ENCODE results near the gene CCHCR1.
"Not testable (repeated sequence)": the region's sequence is repeated elsewhere in the genome, so short reads cannot be mapped to it uniquely, and the experiment has no call there.

The CCHCR1 gene

DNA sequence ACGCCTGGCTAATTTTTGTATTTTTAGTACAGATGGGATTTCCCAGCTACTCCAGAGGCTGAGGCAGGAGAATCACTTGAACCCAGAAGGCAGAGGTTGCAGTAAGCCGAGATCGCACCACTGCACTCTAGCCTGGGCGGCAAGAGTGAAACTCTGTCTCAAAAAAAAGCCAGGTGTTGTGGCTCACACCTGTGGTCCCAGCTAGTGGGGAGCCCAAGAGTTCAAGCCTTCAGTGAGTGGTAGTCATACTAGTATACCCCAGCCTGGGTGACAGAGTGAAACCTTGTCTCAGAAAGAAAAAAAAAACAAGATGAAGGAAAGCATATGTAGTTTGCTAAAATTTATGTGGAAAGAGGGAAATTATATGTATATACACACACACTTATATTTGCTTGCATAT, 32.9 kb upstream of the CCHCR1 start:
- Histone ChIP-seq H3K9me3 (ENCODE audit: insufficient read depth, low read length) (peaks cover 7% of the 10 kb centered on the region; the same call in 1 of the 2 replicates), H3K9ac (ENCODE audit: insufficient read length, low read depth) (no peak overlapping the region), H3K27me3 (ENCODE audit: insufficient read depth, insufficient read length) (no peaks in the 10 kb centered on the region), H3K4me3 (ENCODE audit: insufficient read length, low read depth) (no peak overlapping the region), H3K4me1 (ENCODE audit: insufficient read depth, insufficient read length) (no peaks in the 10 kb centered on the region), H3K36me3 (ENCODE audit: insufficient read depth, insufficient read length, low read length) (no peaks in the 10 kb centered on the region)
- no peak for DNase-seq (ENCODE audit: low read depth, low spot score)
- TF ChIP-seq SUZ12 (IDR thresholded peaks at IDR 0.05; ENCODE audit: extremely low read depth, insufficient read depth, insufficient read length), result no peak
- no peak for TF ChIP-seq ZNF274 (IDR thresholded peaks at IDR 0.05; ENCODE audit: low read depth, low read length)
- no peak for TF ChIP-seq YY1 (IDR thresholded peaks at IDR 0.05; ENCODE audit: insufficient read depth, insufficient read length)

DNA sequence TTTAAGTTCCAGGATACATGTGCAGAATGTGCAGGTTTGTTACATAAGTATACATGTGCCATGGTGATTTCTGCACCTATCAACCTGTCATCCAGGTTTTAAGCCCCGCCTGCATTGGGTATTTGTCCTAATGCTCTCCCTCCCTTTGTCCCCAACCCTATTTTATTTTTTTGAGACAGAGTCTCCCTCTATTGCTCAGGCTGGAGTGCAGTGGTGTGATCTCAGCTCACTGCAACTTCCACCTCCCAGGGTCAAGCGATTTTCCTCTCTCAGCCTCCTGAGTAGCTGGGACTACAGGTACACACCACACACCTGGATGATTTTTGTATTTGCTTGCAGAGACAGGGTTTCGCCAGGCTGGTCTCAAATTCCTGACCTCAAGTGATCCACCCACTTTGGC, 31.6 kb upstream of the CCHCR1 start:
- not testable (repeated sequence) for DNase-seq (ENCODE audit: low read depth, low spot score); H3K27me3 ChIP-seq (ENCODE audit: insufficient read depth, insufficient read length); H3K9ac ChIP-seq (ENCODE audit: insufficient read length, low read depth); H3K9me3 ChIP-seq (ENCODE audit: insufficient read depth, low read length); H3K36me3 ChIP-seq (ENCODE audit: insufficient read depth, insufficient read length, low read length); H3K4me3 ChIP-seq (ENCODE audit: insufficient read length, low read depth); H3K4me1 ChIP-seq (ENCODE audit: insufficient read depth, insufficient read length)

DNA sequence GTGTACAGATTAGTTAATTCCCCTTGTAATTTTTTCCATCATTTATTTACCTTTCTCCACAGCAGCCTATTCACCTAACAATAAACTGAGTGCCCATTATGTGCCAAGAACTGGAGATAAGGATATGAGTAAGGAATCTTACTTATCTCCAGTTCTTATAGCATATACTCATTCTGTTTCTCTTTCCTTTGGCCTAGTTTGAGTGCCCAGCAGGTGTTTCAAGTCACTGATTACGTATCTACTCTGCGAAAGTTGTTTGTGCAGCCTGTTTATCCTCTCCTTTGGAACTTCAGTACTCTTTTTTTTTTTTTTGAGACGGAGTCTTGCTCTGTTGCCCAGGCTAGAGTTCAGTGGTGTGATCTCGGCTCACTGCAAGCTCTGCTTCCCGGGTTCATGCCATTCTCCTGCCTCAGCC, 30.2 kb upstream of the CCHCR1 start:
- no peak overlapping the region for H3K9ac ChIP-seq (ENCODE audit: insufficient read length, low read depth)
- no peaks in the 10 kb centered on the region for H3K27me3 ChIP-seq (ENCODE audit: insufficient read depth, insufficient read length)
- DNase-seq (ENCODE audit: low read depth, low spot score), result no peak
- TF ChIP-seq YY1 (IDR thresholded peaks at IDR 0.05; ENCODE audit: insufficient read depth, insufficient read length), result no peak
- TF ChIP-seq SUZ12 (IDR thresholded peaks at IDR 0.05; ENCODE audit: extremely low read depth, insufficient read depth, insufficient read length), result no peak
- no peak for TF ChIP-seq ZNF274 (IDR thresholded peaks at IDR 0.05; ENCODE audit: low read depth, low read length)
- H3K4me1 ChIP-seq (ENCODE audit: insufficient read depth, insufficient read length), result no peaks in the 10 kb centered on the region
- H3K4me3 ChIP-seq (ENCODE audit: insufficient read length, low read depth), result no peak overlapping the region
- H3K36me3 ChIP-seq (ENCODE audit: insufficient read depth, insufficient read length, low read length), result no peaks in the 10 kb centered on the region
- H3K9me3 ChIP-seq (ENCODE audit: insufficient read depth, low read length), result no peaks in the 10 kb centered on the region

DNA sequence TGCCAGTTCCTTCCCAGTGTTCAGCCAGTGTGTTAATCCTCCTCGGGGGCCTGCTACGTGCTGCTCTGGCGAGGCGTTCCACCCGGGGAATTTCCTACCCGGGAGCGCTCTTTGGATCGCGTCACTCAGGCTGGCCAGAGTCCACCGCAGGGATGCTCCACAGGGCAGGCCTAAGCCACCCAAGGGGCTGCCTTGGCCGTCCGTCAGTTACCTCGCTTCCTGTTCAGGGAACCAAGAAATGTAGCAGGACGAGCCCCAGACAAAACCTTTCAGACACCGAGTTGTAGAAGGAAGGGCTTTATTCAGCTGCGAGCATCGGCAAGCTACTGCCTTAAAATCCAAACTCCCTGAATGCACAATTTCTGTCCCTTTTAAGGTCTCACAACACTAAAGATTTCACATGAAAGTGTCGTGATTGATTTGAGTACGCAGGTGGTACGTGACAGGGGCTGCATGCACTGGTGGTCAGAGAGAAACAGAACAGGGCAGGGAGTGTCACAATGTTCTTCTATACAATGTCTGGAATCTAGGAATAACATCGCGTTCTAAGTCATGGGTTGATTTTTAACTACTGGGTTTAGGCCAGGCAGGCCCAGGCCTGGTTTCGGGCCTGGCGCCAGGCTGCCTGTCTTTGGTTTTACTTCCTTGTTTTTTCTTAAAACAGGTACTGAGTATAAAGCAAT, 28.6 kb upstream of the CCHCR1 start:
- TF ChIP-seq SUZ12 (IDR thresholded peaks at IDR 0.05; ENCODE audit: extremely low read depth, insufficient read depth, insufficient read length) (no peak), YY1 (IDR thresholded peaks at IDR 0.05; ENCODE audit: insufficient read depth, insufficient read length) (no peak), ZNF274 (IDR thresholded peaks at IDR 0.05; ENCODE audit: low read depth, low read length) (no peak)
- Histone ChIP-seq H3K4me3 (ENCODE audit: insufficient read length, low read depth) (no peak overlapping the region), H3K4me1 (ENCODE audit: insufficient read depth, insufficient read length) (no peaks in the 10 kb centered on the region), H3K27me3 (ENCODE audit: insufficient read depth, insufficient read length) (no peaks in the 10 kb centered on the region), H3K36me3 (ENCODE audit: insufficient read depth, insufficient read length, low read length) (no peaks in the 10 kb centered on the region), H3K9ac (ENCODE audit: insufficient read length, low read depth) (no peak overlapping the region), H3K9me3 (ENCODE audit: insufficient read depth, low read length) (no peaks in the 10 kb centered on the region)
- no peak for DNase-seq (ENCODE audit: low read depth, low spot score)

DNA sequence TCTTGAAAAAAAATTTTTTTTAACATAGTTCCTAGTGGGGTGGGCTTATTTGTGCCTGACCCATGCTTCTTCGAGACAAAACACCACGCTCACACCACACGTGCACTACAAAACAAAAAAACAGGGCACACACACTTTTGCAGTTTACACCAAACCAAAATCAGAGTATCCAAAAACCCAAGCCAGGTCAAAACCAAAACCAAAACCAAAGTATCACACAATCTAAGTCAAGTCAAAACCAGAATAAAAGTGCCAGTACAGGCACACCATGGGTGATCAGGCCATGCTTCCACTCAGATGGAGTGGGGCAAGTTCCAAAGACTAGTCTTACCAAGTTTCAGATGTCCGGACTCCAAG, 28.1 kb upstream of the CCHCR1 start:
- H3K9me3 ChIP-seq (ENCODE audit: insufficient read depth, low read length); H3K4me3 ChIP-seq (ENCODE audit: insufficient read length, low read depth); H3K9ac ChIP-seq (ENCODE audit: insufficient read length, low read depth); H3K36me3 ChIP-seq (ENCODE audit: insufficient read depth, insufficient read length, low read length); H3K27me3 ChIP-seq (ENCODE audit: insufficient read depth, insufficient read length); H3K4me1 ChIP-seq (ENCODE audit: insufficient read depth, insufficient read length); DNase-seq (ENCODE audit: low read depth, low spot score): not testable (repeated sequence)

DNA sequence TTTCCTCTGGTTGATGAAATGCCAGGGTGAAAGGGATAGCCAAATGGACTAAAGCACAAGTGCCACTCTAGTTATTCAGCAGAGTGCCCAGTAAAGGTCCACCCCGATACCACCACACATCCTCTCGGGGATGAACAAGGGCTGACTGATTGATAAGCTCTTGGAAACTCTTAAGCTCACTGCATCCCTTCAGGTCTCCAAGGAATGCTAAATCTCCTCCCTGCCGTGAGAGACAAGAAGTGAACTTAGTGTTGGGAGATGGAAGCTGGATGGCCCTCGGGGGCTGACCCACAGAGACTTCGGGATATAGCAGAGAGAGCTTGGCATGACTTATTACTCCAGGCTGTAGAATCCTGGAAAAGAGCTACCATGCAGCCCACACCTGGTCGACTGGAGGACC, 26.3 kb upstream of the CCHCR1 start:
- not testable (repeated sequence) for DNase-seq (ENCODE audit: low read depth, low spot score); H3K4me1 ChIP-seq (ENCODE audit: insufficient read depth, insufficient read length); H3K4me3 ChIP-seq (ENCODE audit: insufficient read length, low read depth); H3K9ac ChIP-seq (ENCODE audit: insufficient read length, low read depth); H3K27me3 ChIP-seq (ENCODE audit: insufficient read depth, insufficient read length); H3K9me3 ChIP-seq (ENCODE audit: insufficient read depth, low read length); H3K36me3 ChIP-seq (ENCODE audit: insufficient read depth, insufficient read length, low read length)

DNA sequence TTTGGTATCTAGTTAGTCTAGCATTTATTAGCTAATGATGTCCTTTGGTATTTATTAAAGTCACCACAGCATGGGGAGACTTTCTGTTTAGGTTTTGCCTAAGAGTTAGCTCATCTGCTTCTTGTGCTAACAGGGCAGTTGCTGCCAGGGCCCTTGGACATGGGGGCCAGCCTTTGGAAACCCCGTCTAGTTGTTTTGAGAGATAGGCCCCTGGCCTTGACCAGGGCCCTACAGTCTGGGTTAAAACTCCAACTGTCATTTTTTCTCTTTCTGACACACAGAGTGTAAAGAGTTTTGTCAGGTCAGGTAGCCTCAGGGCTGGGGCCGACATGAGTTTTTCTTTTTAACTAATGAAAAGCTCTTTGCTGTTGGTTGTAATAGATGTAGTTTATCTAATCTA, 25.7 kb upstream of the CCHCR1 start:
- not testable (repeated sequence) for H3K9ac ChIP-seq (ENCODE audit: insufficient read length, low read depth); H3K27me3 ChIP-seq (ENCODE audit: insufficient read depth, insufficient read length); H3K4me1 ChIP-seq (ENCODE audit: insufficient read depth, insufficient read length); H3K4me3 ChIP-seq (ENCODE audit: insufficient read length, low read depth); H3K9me3 ChIP-seq (ENCODE audit: insufficient read depth, low read length); DNase-seq (ENCODE audit: low read depth, low spot score); H3K36me3 ChIP-seq (ENCODE audit: insufficient read depth, insufficient read length, low read length)

DNA sequence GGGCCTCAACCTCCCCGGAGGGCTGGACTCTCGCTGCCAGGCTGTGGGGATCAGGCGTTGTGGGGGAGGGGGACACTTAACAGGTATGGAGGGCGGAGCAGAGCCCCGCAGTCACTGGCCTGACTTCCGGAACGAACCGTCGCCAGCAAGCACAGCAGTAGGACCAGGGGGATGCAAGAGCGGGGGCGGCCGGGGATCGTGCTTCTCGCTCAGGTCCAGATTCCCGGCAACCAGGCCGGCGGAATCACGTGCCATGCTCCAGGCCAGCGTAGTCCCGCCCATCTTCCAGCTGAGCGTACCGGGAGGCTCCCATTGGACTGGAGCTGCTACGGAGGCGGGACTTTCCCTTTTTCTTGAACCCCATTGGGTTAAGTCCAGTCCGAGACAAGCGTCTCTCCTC, 22.9 kb upstream of the CCHCR1 start:
- H3K36me3 ChIP-seq (ENCODE audit: insufficient read depth, insufficient read length, low read length), result no peaks in the 10 kb centered on the region
- peaks cover 4% of the 10 kb centered on the region for H3K4me1 ChIP-seq (ENCODE audit: insufficient read depth, insufficient read length)
- no peak overlapping the region for H3K9ac ChIP-seq (ENCODE audit: insufficient read length, low read depth)
- no peak for TF ChIP-seq YY1 (IDR thresholded peaks at IDR 0.05; ENCODE audit: insufficient read depth, insufficient read length)
- no peak for TF ChIP-seq SUZ12 (IDR thresholded peaks at IDR 0.05; ENCODE audit: extremely low read depth, insufficient read depth, insufficient read length)
- no peak for TF ChIP-seq ZNF274 (IDR thresholded peaks at IDR 0.05; ENCODE audit: low read depth, low read length)
- no peaks in the 10 kb centered on the region for H3K27me3 ChIP-seq (ENCODE audit: insufficient read depth, insufficient read length)
- no peaks in the 10 kb centered on the region for H3K9me3 ChIP-seq (ENCODE audit: insufficient read depth, low read length)
- no peak for DNase-seq (ENCODE audit: low read depth, low spot score)
- no peak overlapping the region for H3K4me3 ChIP-seq (ENCODE audit: insufficient read length, low read depth)
